MCF 10A (cell line): ENCODE data around the gene REPIN1. TPM values are rescaled to one million over a fixed set of nuclear protein-coding genes. Genes with fewer than 3 reads are reported as not detected.

Experiments
- BruUV-seq: library from RNA; stranded (reverse); fragments of 400-500 nt; replicated peaks from 2 replicates; lab custom pipeline; 2021; lab: Mats Ljungman, UMichigan
- CTCF ChIA-PET: fragments of 300-600 bp; sonication (Branson Sonifier 250); formaldehyde crosslinking; extraction: SDS; loops from one replicate; lab custom pipeline; 2021; ENCODE audit warnings: antibody characterized with exemption, inconsistent platforms; lab: Yijun Ruan, JAX
- POLR2A ChIA-PET: fragments of 300-600, 350-650 bp; sonication (Branson Sonifier 250); formaldehyde crosslinking; extraction: SDS; loops from one replicate; lab custom pipeline; 2020; ENCODE audit warnings: antibody characterized with exemption, inconsistent platforms; lab: Yijun Ruan, JAX
- DNase-seq: peaks from one replicate; pipeline ENCODE4 v3.0.0-alpha.2; 2018; ENCODE audit not compliant: unreplicated experiment
- H3K27ac Mint-ChIP-seq: one replicate; pipeline ENCODE4 v1.8.0; 2022; ENCODE audit warnings: mild to moderate bottlenecking, low read depth, mixed read lengths; ENCODE audit not compliant: unreplicated experiment
- H3K27me3 Mint-ChIP-seq: one replicate; pipeline ENCODE4 v1.8.0; 2022; ENCODE audit warnings: mixed read lengths; ENCODE audit not compliant: insufficient read depth, unreplicated experiment
- H3K36me3 Mint-ChIP-seq: one replicate; pipeline ENCODE4 v1.8.0; 2022; ENCODE audit warnings: mild to moderate bottlenecking, moderate library complexity, mixed read lengths; ENCODE audit not compliant: insufficient read depth, unreplicated experiment
- H3K4me1 Mint-ChIP-seq: one replicate; pipeline ENCODE4 v1.8.0; 2022; ENCODE audit warnings: mixed read lengths; ENCODE audit not compliant: insufficient read depth, unreplicated experiment
- H3K4me3 Mint-ChIP-seq: one replicate; pipeline ENCODE4 v1.8.0; 2022; ENCODE audit warnings: mild to moderate bottlenecking, moderate library complexity, mixed read lengths; ENCODE audit not compliant: unreplicated experiment
- H3K9me3 Mint-ChIP-seq: one replicate; pipeline ENCODE4 v1.8.0; 2022; ENCODE audit warnings: mixed read lengths; ENCODE audit not compliant: unreplicated experiment
- intact Hi-C: fragments of 100-400 bp; cut with micrococcal nuclease; formaldehyde crosslinking; loops from 2 replicates; pipeline ENCODE4 v1.14.1; 2022
- total RNA-seq: library from RNA; stranded (reverse); gene quantifications from 2 replicates; pipeline ENCODE4 v1.2.3, GENCODE V29; 2022
- TF ChIP-seq, protein P1 (sequence below): fragments of 200-600 bp; IDR thresholded peaks from one replicate; pipeline ENCODE4 v1.8.0; 2022; ENCODE audit warnings: antibody characterized with exemption, mild to moderate bottlenecking; ENCODE audit not compliant: unreplicated experiment

Gene REPIN1
- total RNA-seq, 1 experiment from 2014 or later = 80.8 TPM

- no peaks in the 10 kb centered on the region for H3K27me3 Mint-ChIP-seq
- no peak for DNase-seq
- no peaks in the 10 kb centered on the region for H3K4me1 Mint-ChIP-seq
- H3K4me3 Mint-ChIP-seq = no peak overlapping the region
- no peak overlapping the region for H3K27ac Mint-ChIP-seq
- H3K9me3 Mint-ChIP-seq = no peaks in the 10 kb centered on the region
- H3K36me3 Mint-ChIP-seq = no peaks in the 10 kb centered on the region
- POLR2A ChIA-PET = no interaction called here
- no TSS peak for BruUV-seq
- CTCF ChIA-PET = no interaction called here
- intact Hi-C loops = no loop called here
- TF ChIP-seq, protein P1, sequence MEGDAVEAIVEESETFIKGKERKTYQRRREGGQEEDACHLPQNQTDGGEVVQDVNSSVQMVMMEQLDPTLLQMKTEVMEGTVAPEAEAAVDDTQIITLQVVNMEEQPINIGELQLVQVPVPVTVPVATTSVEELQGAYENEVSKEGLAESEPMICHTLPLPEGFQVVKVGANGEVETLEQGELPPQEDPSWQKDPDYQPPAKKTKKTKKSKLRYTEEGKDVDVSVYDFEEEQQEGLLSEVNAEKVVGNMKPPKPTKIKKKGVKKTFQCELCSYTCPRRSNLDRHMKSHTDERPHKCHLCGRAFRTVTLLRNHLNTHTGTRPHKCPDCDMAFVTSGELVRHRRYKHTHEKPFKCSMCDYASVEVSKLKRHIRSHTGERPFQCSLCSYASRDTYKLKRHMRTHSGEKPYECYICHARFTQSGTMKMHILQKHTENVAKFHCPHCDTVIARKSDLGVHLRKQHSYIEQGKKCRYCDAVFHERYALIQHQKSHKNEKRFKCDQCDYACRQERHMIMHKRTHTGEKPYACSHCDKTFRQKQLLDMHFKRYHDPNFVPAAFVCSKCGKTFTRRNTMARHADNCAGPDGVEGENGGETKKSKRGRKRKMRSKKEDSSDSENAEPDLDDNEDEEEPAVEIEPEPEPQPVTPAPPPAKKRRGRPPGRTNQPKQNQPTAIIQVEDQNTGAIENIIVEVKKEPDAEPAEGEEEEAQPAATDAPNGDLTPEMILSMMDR = no peak
These were observed 8.1 kb upstream of the REPIN1 start for GRCh38 chr7:150360363-150361058.

DNA sequence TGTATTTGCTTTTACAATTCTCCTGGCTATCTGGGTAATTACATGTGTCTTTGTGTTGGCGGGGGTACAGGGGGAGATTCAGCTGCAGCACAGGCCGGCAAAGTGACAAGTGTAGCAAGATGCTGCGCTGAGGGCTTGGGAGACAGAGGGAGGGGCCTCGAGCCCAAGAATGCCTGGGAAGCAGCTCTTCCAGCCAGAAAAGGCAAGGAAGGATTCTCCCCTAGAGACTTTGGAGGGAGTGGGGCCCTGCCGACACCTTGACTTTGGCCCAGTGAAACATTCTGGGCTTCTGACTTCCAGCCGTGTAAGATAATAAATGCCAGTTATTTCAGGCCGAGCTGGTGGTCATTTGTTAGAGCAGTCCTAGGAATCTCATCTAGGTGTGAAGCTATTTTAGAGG is 7.2 kb upstream of the REPIN1 start:
- BruUV-seq = no TSS peak
- Mint-ChIP-seq H3K4me1 (no peaks in the 10 kb centered on the region), H3K4me3 (no peak overlapping the region), H3K36me3 (no peaks in the 10 kb centered on the region), H3K27ac (no peak overlapping the region), H3K27me3 (no peaks in the 10 kb centered on the region), H3K9me3 (no peaks in the 10 kb centered on the region)
- intact Hi-C loops = no loop called here
- DNase-seq = no peak
- TF ChIP-seq, protein P1 = no peak
- POLR2A ChIA-PET = interaction anchor here (0.6 kb wide), 1 partner anchor 9 kb away, joined by 3 read pairs; no protein-coding TSS in a partner anchor
- CTCF ChIA-PET = interaction anchor here (0.7 to 1.2 kb wide), 2 partner anchors 88 to 1819 kb away, joined by 3 to 4 read pairs; no protein-coding TSS in a partner anchor

DNA sequence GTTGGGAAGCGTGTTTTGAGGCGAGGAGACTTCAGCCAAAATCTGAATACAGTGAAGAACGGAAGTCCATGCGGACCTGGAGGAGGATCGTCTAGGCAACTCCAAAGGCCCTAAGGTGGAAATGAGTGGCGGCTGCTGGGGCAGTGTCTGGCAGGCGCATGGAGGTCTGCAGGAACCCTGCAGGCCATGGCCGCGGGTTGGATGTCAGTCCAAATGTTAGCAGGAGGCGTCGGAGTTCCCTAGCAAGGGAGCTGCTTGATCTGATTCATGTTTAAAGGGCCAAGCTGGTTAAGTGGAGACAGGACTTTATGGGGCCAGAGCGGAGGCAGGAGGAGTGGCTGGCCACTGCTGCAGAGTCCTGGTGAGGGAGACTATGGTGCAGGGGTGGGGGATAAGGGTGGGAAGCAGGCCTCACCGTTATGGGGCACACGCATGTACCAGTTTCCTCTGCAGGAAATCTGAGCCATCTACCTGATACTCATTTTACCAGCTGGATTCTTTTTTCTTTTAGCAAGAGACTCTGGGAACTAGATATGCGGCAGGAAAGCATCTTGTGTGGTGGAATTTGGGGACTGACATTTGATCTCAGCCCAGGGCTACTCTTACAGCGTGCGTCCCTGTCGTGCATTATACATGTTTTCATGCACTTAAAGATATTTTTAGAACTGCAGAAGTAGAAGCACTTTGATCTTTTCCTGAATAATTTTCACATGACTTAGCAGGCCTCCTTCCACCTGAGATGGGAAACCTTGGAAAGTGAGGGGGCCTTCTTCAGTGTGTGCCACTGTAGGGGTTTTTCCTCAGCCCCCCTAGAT is 6.6 kb upstream of the REPIN1 start:
- intact Hi-C loops = no loop called here
- CTCF ChIA-PET = interaction anchor here (0.7 to 1.3 kb wide), 3 partner anchors 59 to 1819 kb away, joined by 3 to 4 read pairs (median 3); no protein-coding TSS in a partner anchor

More for the DNA sequence above, 6.6 kb upstream of the REPIN1 start:
- H3K4me1 Mint-ChIP-seq = no peaks in the 10 kb centered on the region
- no peak for DNase-seq
- no peak overlapping the region for H3K27ac Mint-ChIP-seq
- TF ChIP-seq, protein P1 = no peak
- POLR2A ChIA-PET = no interaction called here
- no peak overlapping the region for H3K4me3 Mint-ChIP-seq
- H3K9me3 Mint-ChIP-seq = no peaks in the 10 kb centered on the region
- BruUV-seq = no TSS peak
- no peaks in the 10 kb centered on the region for H3K27me3 Mint-ChIP-seq
- H3K36me3 Mint-ChIP-seq = no peaks in the 10 kb centered on the region
